BLaER1 treated with 17β-estradiol and CSF1 and Interleukin-3, amounts not matched to agents 10 nM and 100 nM (cell line): ENCODE measurements around the gene PPWD1.
"Not testable (repeated sequence)": the region's sequence is repeated elsewhere in the genome, so short reads cannot be mapped to it uniquely, and the experiment has no call there.

Source experiments
- H3K27ac ChIP-seq, 11 experiments: shearing (Covaris generic); formaldehyde crosslinking; 2 replicates each; pipeline ENCODE4 v1.8.1; 2022
- H3K27me3 ChIP-seq, 11 experiments: shearing (Covaris generic); formaldehyde crosslinking; 2 replicates each; pipeline ENCODE4 v1.8.1; 2022
- H3K36me3 ChIP-seq, 11 experiments: shearing (Covaris generic); formaldehyde crosslinking; 2 replicates each; pipeline ENCODE4 v1.8.1; 2022
- H3K4me1 ChIP-seq, 10 experiments: shearing (Covaris generic); formaldehyde crosslinking; 2 replicates each; pipeline ENCODE4 v1.8.1; 2022
- H3K4me2 ChIP-seq, 11 experiments: shearing (Covaris generic); formaldehyde crosslinking; 2 replicates each; pipeline ENCODE4 v1.8.1; 2022
- H3K4me3 ChIP-seq, 10 experiments: shearing (Covaris generic); formaldehyde crosslinking; 2 replicates each; pipeline ENCODE4 v1.8.1; 2022
- H3K9ac ChIP-seq, 11 experiments: shearing (Covaris generic); formaldehyde crosslinking; 2 replicates each; pipeline ENCODE4 v1.8.1; 2022
- H3K9me3 ChIP-seq, 11 experiments: shearing (Covaris generic); formaldehyde crosslinking; replicated peaks in 1 of 11; 2 replicates each; pipeline ENCODE4 v1.8.1; 2022
- H4K20me1 ChIP-seq, 11 experiments: shearing (Covaris generic); formaldehyde crosslinking; 2 replicates each; pipeline ENCODE4 v1.8.1; 2022
- Cebpa-rat ChIP-seq, 11 experiments: shearing (Covaris generic); IDR thresholded peaks; 2 replicates each; pipeline ENCODE4 v1.8.1; 2022

Gene PPWD1

GRCh38 chr5:65611524-65611923, 48.4 kb downstream of the PPWD1 start:
- Histone ChIP-seq H3K9me3 (no peaks in the 10 kb centered on the region), H3K4me1 (no peaks in the 10 kb centered on the region), H3K9ac (no peak overlapping the region), H3K27me3 (no peaks in the 10 kb centered on the region), H3K4me2 (no peak overlapping the region), H3K4me3 (no peak overlapping the region), H3K36me3 (peaks cover 76 to 100% (median 93%) of the 10 kb centered on the region in 11 experiments), H4K20me1 (peaks cover 0 to 9% (median 0%) of the 10 kb centered on the region in 11 experiments; a peak in 6 of 22 replicates), H3K27ac (no peak overlapping the region)
- no peak for TF ChIP-seq Cebpa-rat (IDR thresholded peaks at IDR 0.05)

GRCh38 chr5:65612298-65612907, 49.3 kb downstream of the PPWD1 start:
- H3K4me2 ChIP-seq: no peak overlapping the region
- H3K27me3 ChIP-seq: no peaks in the 10 kb centered on the region

DNA sequence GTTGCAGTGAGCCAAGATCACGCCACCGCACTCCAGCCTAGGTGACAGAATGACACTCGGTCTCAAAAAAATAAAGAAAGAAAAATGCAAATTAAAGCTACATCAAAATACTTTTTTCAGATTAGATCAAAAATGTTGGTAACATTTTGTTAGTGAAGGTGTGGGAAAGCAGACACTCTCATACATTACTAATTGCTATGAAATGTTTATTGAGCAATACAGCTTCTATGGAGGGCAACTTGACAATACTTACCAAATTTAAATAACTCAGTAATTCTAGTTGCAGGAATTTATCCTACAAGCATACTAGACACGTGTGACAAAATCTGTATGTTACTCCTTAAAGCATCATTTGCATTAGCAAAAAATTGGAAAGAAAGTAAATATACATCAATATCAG, 56.9 kb downstream of the PPWD1 start:
- Histone ChIP-seq H3K4me3 (no peak overlapping the region), H4K20me1 (peaks cover 0 to 43% (median 12%) of the 10 kb centered on the region in 11 experiments; a peak in 11 of 22 replicates), H3K4me2 (no peak overlapping the region), H3K4me1 (peaks cover 11 to 30% (median 26%) of the 10 kb centered on the region in 10 experiments), H3K9me3 (no peaks in the 10 kb centered on the region), H3K9ac (no peak overlapping the region), H3K36me3 (peaks cover 13 to 44% (median 28%) of the 10 kb centered on the region in 11 experiments; a peak in 21 of 22 replicates), H3K27me3 (no peaks in the 10 kb centered on the region), H3K27ac (no peak overlapping the region)
- TF ChIP-seq Cebpa-rat (IDR thresholded peaks at IDR 0.05): no peak

More at GRCh38 chr5:65612298-65612907, 49.3 kb downstream of the PPWD1 start:
- Histone ChIP-seq H3K9ac (no peak overlapping the region), H3K36me3 (peaks cover 73 to 100% (median 92%) of the 10 kb centered on the region in 11 experiments), H3K27ac (no peak overlapping the region), H3K4me3 (no peak overlapping the region), H3K9me3 (no peaks in the 10 kb centered on the region), H4K20me1 (peaks cover 0 to 15% (median 0%) of the 10 kb centered on the region in 11 experiments; a peak in 6 of 22 replicates), H3K4me1 (no peaks in the 10 kb centered on the region)
- TF ChIP-seq Cebpa-rat (IDR thresholded peaks at IDR 0.05): peak in 1 of 11 experiments; percentile 50; a peak in 2 of 22 replicates

DNA sequence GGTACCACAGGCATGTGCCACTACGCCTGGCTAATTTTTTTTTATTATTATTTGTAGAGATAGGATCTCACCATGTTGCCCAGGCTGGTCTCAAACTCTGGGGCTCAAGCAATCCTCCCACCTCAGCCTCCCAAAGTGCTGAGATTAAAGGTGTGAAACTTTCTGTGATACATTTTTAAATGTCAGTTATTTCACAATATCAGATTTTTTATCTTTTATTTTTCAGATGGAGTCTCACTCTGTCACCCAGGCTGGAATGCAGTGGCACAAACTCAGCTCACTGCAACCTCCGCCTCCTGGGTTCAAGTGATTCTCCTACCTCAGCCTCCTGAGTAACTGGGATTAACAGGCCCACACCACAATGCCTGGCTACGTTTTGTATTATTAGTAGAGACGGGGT, 58.9 kb downstream of the PPWD1 start:
- peak in 2 of 11 experiments; percentile 22 to 69; a peak in 1 of 22 replicates for TF ChIP-seq Cebpa-rat (IDR thresholded peaks at IDR 0.05)
- peaks cover 0 to 25% (median 10%) of the 10 kb centered on the region in 11 experiments; a peak in 14 of 22 replicates for H3K36me3 ChIP-seq
- H3K4me2 ChIP-seq: peak overlapping the region; percentile 15 to 97 (median 91); a peak in 20 of 22 replicates
- peaks cover 24 to 41% (median 38%) of the 10 kb centered on the region in 10 experiments for H3K4me1 ChIP-seq
- not testable (repeated sequence) for H3K27me3 ChIP-seq, H3K27ac ChIP-seq, H3K4me3 ChIP-seq, H3K9me3 ChIP-seq
- H3K9ac ChIP-seq: peak overlapping the region in 2 of 11 experiments; percentile 46 to 84; a peak in 3 of 22 replicates
- peaks cover 0 to 42% (median 9%) of the 10 kb centered on the region in 11 experiments; a peak in 10 of 22 replicates for H4K20me1 ChIP-seq

GRCh38 chr5:65623482-65623881, 60.4 kb downstream of the PPWD1 start:
- Histone ChIP-seq H3K9ac (peak overlapping the region; percentile 79 to 92 (median 86)), H3K27me3 (no peaks in the 10 kb centered on the region), H3K27ac (peak overlapping the region; percentile 71 to 93 (median 86); a peak in 20 of 22 replicates), H3K4me2 (peak overlapping the region; percentile 80 to 98 (median 93)), H3K4me3 (peak overlapping the region; percentile 67 to 93 (median 78)), H3K4me1 (peaks cover 24 to 41% (median 38%) of the 10 kb centered on the region in 10 experiments), H3K9me3 (no peaks in the 10 kb centered on the region), H4K20me1 (peaks cover 0 to 34% (median 9%) of the 10 kb centered on the region in 11 experiments; a peak in 10 of 22 replicates), H3K36me3 (peaks cover 2 to 17% (median 7%) of the 10 kb centered on the region in 11 experiments; a peak in 17 of 22 replicates)
- no peak for TF ChIP-seq Cebpa-rat (IDR thresholded peaks at IDR 0.05)

DNA sequence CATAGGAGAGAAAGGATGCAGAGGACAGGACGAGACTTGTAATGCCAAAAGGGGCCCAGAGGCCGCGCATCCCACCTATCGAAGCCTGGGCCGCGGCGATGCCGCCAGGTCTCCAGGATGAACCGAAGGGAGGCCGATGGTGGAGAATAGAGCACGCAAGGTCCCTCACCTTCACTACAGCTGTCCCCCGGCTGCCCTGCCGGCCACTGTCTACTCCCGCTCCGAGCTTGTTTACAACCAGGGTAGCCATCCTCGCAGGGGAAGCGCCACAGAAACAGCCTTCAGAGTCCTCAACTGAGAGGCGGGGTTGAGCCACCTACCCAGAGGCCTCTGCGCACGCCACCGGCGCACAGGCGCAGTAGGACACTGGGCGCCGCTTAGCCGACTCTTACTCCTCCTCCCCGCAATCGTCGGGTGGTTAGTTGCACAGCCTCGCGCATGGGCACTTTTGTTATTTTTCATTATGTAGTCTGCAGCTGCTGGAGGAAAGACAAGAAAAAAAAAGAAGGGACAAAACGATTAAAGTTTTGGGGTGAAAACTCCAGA, 61.0 kb downstream of the PPWD1 start, which contains the start of gene TRIM23:
Gene TRIM23, minus strand, starts transcription at position 309 of the 546 bp plus-strand sequence. Its CDS starts 59 bp downstream, at position 250.
- H3K27ac ChIP-seq: peak within 1 kb of the TSS; percentile 71 to 93 (median 86)
- peak within 1 kb of the TSS; percentile 80 to 98 (median 93) for H3K4me2 ChIP-seq
- peak within 1 kb of the TSS; percentile 67 to 93 (median 78) for H3K4me3 ChIP-seq
- H4K20me1 ChIP-seq: peaks cover 0 to 28% (median 6%) of the 10 kb centered on the region in 11 experiments; a peak in 10 of 22 replicates
- peak within 1 kb of the TSS; percentile 79 to 92 (median 86) for H3K9ac ChIP-seq
- peaks cover 24 to 41% (median 38%) of the 10 kb centered on the region in 10 experiments for H3K4me1 ChIP-seq
- no peak for TF ChIP-seq Cebpa-rat (IDR thresholded peaks at IDR 0.05)
- H3K9me3 ChIP-seq: no peaks in the 10 kb centered on the region
- peaks cover 6 to 21% (median 11%) of the 10 kb centered on the region in 11 experiments for H3K36me3 ChIP-seq
- no peaks in the 10 kb centered on the region for H3K27me3 ChIP-seq

DNA sequence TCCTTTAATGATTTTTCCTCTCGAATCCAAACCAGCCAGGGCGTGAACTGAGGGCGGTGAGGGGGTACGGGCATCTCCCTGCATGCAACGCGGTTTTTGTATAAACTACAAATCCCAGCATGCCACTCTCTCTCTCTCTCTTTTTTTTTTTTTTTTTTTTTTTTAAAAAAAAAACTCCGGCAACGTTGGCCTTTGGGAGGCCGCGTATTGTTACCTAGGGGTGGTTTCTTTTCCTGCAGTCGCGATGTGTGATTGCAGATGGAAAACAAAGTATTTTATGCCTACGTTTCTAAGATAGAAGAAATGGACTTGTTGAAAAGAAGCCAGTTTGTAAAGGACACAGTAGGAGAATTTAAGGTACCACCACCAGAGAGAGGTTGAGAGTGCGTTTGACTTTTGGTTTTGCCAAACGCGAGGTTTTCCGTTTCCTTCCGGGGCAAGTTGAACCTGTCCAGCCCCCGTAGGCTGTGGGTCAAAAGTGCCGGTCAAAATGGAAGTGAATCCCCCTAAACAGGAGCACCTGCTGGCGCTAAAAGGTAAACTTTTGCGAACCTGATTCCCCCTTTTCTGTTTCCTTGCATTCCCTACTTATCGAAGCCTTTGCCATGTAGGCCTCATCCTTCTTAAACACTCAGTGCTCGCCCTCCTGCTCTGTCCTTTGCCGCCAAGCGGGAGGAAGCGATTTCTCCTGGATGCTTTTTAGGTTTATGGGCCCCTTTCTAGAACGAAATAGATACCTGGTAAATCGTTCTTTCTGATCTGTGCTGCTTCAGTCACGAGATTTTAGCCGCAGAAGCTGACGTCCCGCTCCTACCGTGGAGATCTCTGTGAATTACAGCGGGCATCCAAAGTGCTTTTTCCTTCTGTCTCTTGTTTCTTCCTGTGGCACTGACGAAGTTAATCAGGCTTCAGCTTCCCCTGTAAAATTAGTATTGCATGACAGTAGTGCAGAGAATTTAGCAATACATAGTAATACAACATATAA, 61.8 kb downstream of the PPWD1 start, which contains the start of the genes SHLD3 and TRAPPC13:
Gene SHLD3, plus strand, starts transcription at position 457 of the 985 bp plus-strand sequence. CDS start 4,561 bp downstream, outside the sequence.
Gene TRAPPC13, plus strand, starts transcription at position 457 of the 985 bp plus-strand sequence. Its CDS starts 34 bp downstream, at position 491.
- Histone ChIP-seq H3K4me1 (peaks cover 24 to 41% (median 38%) of the 10 kb centered on the region in 10 experiments), H3K9me3 (no peaks in the 10 kb centered on the region), H3K4me3 (peak within 1 kb of the TSS; percentile 67 to 93 (median 78)), H4K20me1 (peaks cover 0 to 20% (median 6%) of the 10 kb centered on the region in 11 experiments; a peak in 8 of 22 replicates), H3K27ac (peak within 1 kb of the TSS; percentile 71 to 93 (median 86)), H3K9ac (peak within 1 kb of the TSS; percentile 79 to 92 (median 86)), H3K4me2 (peak within 1 kb of the TSS; percentile 80 to 98 (median 93)), H3K27me3 (no peaks in the 10 kb centered on the region), H3K36me3 (peaks cover 13 to 28% (median 18%) of the 10 kb centered on the region in 11 experiments)
- TF ChIP-seq Cebpa-rat (IDR thresholded peaks at IDR 0.05): no peak

- Histone ChIP-seq H3K4me2 (peak overlapping the region; percentile 71 to 95 (median 87)), H3K4me1 (peaks cover 24 to 41% (median 38%) of the 10 kb centered on the region in 10 experiments), H3K9ac (peak overlapping the region; percentile 79 to 92 (median 86)), H3K36me3 (peaks cover 13 to 29% (median 20%) of the 10 kb centered on the region in 11 experiments), H3K27ac (peak overlapping the region; percentile 71 to 93 (median 86); a peak in 20 of 22 replicates), H4K20me1 (peaks cover 0 to 13% (median 5%) of the 10 kb centered on the region in 11 experiments; a peak in 7 of 22 replicates), H3K27me3 (no peaks in the 10 kb centered on the region), H3K4me3 (peak overlapping the region; percentile 67 to 93 (median 78)), H3K9me3 (no peaks in the 10 kb centered on the region)
- no peak for TF ChIP-seq Cebpa-rat (IDR thresholded peaks at IDR 0.05)
Observed at GRCh38 chr5:65625743-65626142, 62.6 kb downstream of the PPWD1 start.
